HEK293 (cell line): Measurements from ENCODE around the gene OPA3.

Source experiments
- CTCF ChIA-PET: fragments of 350-600 bp; formaldehyde crosslinking; extraction: SDS; loops from one replicate; lab custom pipeline; 2021; ENCODE audit warnings: antibody characterized with exemption; lab: Yijun Ruan, JAX
- POLR2A ChIA-PET: fragments of 300-600 bp; formaldehyde crosslinking; extraction: SDS; loops from one replicate; lab custom pipeline; 2020; ENCODE audit warnings: antibody characterized with exemption, inconsistent platforms; lab: Yijun Ruan, JAX
- H3K27ac ChIP-seq: fragments of 200-500 bp; sonication (Bioruptor generic); 2 replicates; pipeline ENCODE4 v1.5.1; 2014; ENCODE audit warnings: low read depth, low read length, control low read depth, inconsistent platforms; ENCODE audit errors: extremely low read depth
- H3K36me3 ChIP-seq, 2 experiments: fragments of 200-500 bp in 1 of 2; sonication (Bioruptor generic) in 1 of 2; 1 replicate in 1 of 2; 2 replicates in 1 of 2; pipeline ENCODE4 v1.5.1; 2014 to 2017; ENCODE audit warnings: inconsistent platforms in 2 of 2, low read length in 2 of 2; ENCODE audit not compliant: control insufficient read depth in 2 of 2, insufficient read depth in 1 of 2
- H3K4me1 ChIP-seq: fragments of 200-500 bp; sonication (Bioruptor generic); 2 replicates; pipeline ENCODE4 v1.5.1; 2014; ENCODE audit warnings: mild to moderate bottlenecking, low read length, inconsistent platforms; ENCODE audit not compliant: control insufficient read depth, insufficient read depth
- H3K4me3 ChIP-seq: 2 replicates; pipeline ENCODE4 v1.5.1; 2011; ENCODE audit warnings: low read depth, mild to moderate bottlenecking, control low read depth, low read length, moderate library complexity
- H3K9me3 ChIP-seq: fragments of 200-500 bp; sonication (Bioruptor generic); 2 replicates; pipeline ENCODE4 v1.5.1; 2014; ENCODE audit warnings: low read depth, low read length, inconsistent platforms; ENCODE audit not compliant: control insufficient read depth, insufficient read depth
- BCL11A ChIP-seq: fragments of 450-650 bp; formaldehyde crosslinking; IDR thresholded peaks from 2 replicates; pipeline ENCODE4 v1.5.1; 2016; ENCODE audit warnings: low read depth, missing biosample characterization, missing genetic modification characterization
- FEZF1 ChIP-seq: fragments of 450-650 bp; formaldehyde crosslinking; IDR thresholded peaks from 2 replicates; pipeline ENCODE4 v1.5.1; 2016; ENCODE audit warnings: missing biosample characterization, missing genetic modification characterization
- HOXA7 ChIP-seq: sonication (generic); formaldehyde crosslinking; IDR thresholded peaks from 2 replicates; pipeline ENCODE4 v1.8.1; 2022; ENCODE audit warnings: missing genetic modification reagents, borderline replicate concordance
- KLF16 ChIP-seq: fragments of 450-650 bp; formaldehyde crosslinking; IDR thresholded peaks from 2 replicates; pipeline ENCODE4 v1.5.1; 2017; ENCODE audit warnings: missing biosample characterization, missing genetic modification characterization
- KLF9 ChIP-seq: fragments of 450-650 bp; formaldehyde crosslinking; IDR thresholded peaks from 2 replicates; pipeline ENCODE4 v1.5.1; 2016; ENCODE audit warnings: missing biosample characterization, missing genetic modification characterization, low read depth
- SCRT2 ChIP-seq: fragments of 450-650 bp; formaldehyde crosslinking; IDR thresholded peaks from 2 replicates; pipeline ENCODE4 v1.5.1; 2016; ENCODE audit warnings: missing biosample characterization, missing genetic modification characterization
- ZBTB17 ChIP-seq: fragments of 450-650 bp; formaldehyde crosslinking; IDR thresholded peaks from 2 replicates; pipeline ENCODE4 v1.5.1; 2016; ENCODE audit warnings: missing biosample characterization, missing genetic modification characterization
- ZBTB20 ChIP-seq: fragments of 450-650 bp; formaldehyde crosslinking; IDR thresholded peaks from 2 replicates; pipeline ENCODE4 v1.5.1; 2016; ENCODE audit warnings: missing biosample characterization, missing genetic modification characterization
- ZEB2 ChIP-seq: fragments of 450-650 bp; formaldehyde crosslinking; IDR thresholded peaks from 2 replicates; pipeline ENCODE4 v1.5.1; 2016; ENCODE audit warnings: missing biosample characterization, missing genetic modification characterization
- ZNF10 ChIP-seq: fragments of 450-650 bp; formaldehyde crosslinking; IDR thresholded peaks from 2 replicates; pipeline ENCODE4 v1.5.1; 2017; ENCODE audit warnings: missing biosample characterization, missing genetic modification characterization
- ZNF211 ChIP-seq: fragments of 450-650 bp; formaldehyde crosslinking; IDR thresholded peaks from 2 replicates; pipeline ENCODE4 v1.5.1; 2016; ENCODE audit warnings: low read depth, missing biosample characterization, missing genetic modification characterization
- ZNF214 ChIP-seq: fragments of 450-650 bp; formaldehyde crosslinking; IDR thresholded peaks from 2 replicates; pipeline ENCODE4 v1.5.1; 2017; ENCODE audit warnings: missing biosample characterization, mild to moderate bottlenecking, missing genetic modification characterization, borderline replicate concordance
- ZNF223 ChIP-seq: fragments of 450-650 bp; formaldehyde crosslinking; IDR thresholded peaks from 2 replicates; pipeline ENCODE4 v1.5.1; 2016; ENCODE audit warnings: missing biosample characterization, missing genetic modification characterization
- ZNF324 ChIP-seq: fragments of 450-650 bp; formaldehyde crosslinking; IDR thresholded peaks from 2 replicates; pipeline ENCODE4 v1.5.1; 2016; ENCODE audit warnings: missing biosample characterization, missing genetic modification characterization
- ZNF341 ChIP-seq: fragments of 450-650 bp; formaldehyde crosslinking; IDR thresholded peaks from 2 replicates; pipeline ENCODE4; 2016; ENCODE audit warnings: low read depth, missing biosample characterization, missing genetic modification characterization
- ZNF501 ChIP-seq: fragments of 450-650 bp; formaldehyde crosslinking; IDR thresholded peaks from 2 replicates; pipeline ENCODE4 v1.5.1; 2016; ENCODE audit warnings: missing biosample characterization, missing genetic modification characterization
- ZNF510 ChIP-seq: fragments of 450-650 bp; formaldehyde crosslinking; IDR thresholded peaks from 2 replicates; pipeline ENCODE4 v1.5.1; 2018; ENCODE audit warnings: mild to moderate bottlenecking, missing genetic modification characterization, missing biosample characterization; ENCODE audit not compliant: insufficient replicate concordance
- ZNF514 ChIP-seq: fragments of 450-650 bp; formaldehyde crosslinking; IDR thresholded peaks from 2 replicates; pipeline ENCODE4 v1.5.1; 2016; ENCODE audit warnings: missing biosample characterization, missing genetic modification characterization
- ZNF555 ChIP-seq: fragments of 450-650 bp; formaldehyde crosslinking; conservative IDR thresholded peaks from 2 replicates; pipeline ENCODE4 v1.5.1; 2017; ENCODE audit warnings: missing biosample characterization, mild to moderate bottlenecking, missing genetic modification characterization, inconsistent platforms
- ZNF610 ChIP-seq: fragments of 450-650 bp; formaldehyde crosslinking; IDR thresholded peaks from 2 replicates; pipeline ENCODE4 v1.5.1; 2016; ENCODE audit warnings: missing biosample characterization, missing genetic modification characterization, borderline replicate concordance
- ZNF624 ChIP-seq: fragments of 450-650 bp; formaldehyde crosslinking; IDR thresholded peaks from 2 replicates; pipeline ENCODE4 v1.5.1; 2017; ENCODE audit warnings: missing biosample characterization, missing genetic modification characterization
- ZNF677 ChIP-seq: fragments of 450-650 bp; IDR thresholded peaks from 2 replicates; pipeline ENCODE4 v1.5.0; 2018; ENCODE audit warnings: missing biosample characterization, mild to moderate bottlenecking, missing genetic modification characterization, moderate library complexity
- ZNF768 ChIP-seq: fragments of 450-650 bp; formaldehyde crosslinking; IDR thresholded peaks from 2 replicates; pipeline ENCODE4 v1.5.1; 2018; ENCODE audit warnings: missing biosample characterization, mild to moderate bottlenecking, missing genetic modification characterization
- ZNF785 ChIP-seq: fragments of 450-650 bp; formaldehyde crosslinking; IDR thresholded peaks from 2 replicates; pipeline ENCODE4 v1.5.1; 2016; ENCODE audit warnings: missing biosample characterization, missing genetic modification characterization
- ZNF791 ChIP-seq: fragments of 450-650 bp; formaldehyde crosslinking; IDR thresholded peaks from 2 replicates; pipeline ENCODE4 v1.5.1; 2016; ENCODE audit warnings: missing biosample characterization, missing genetic modification characterization
- ZNF837 ChIP-seq: fragments of 450-650 bp; formaldehyde crosslinking; IDR thresholded peaks from 2 replicates; pipeline ENCODE4 v1.5.1; 2016; ENCODE audit warnings: missing biosample characterization, missing genetic modification characterization
- ZSCAN23 ChIP-seq: fragments of 450-650 bp; formaldehyde crosslinking; IDR thresholded peaks from 2 replicates; pipeline ENCODE4 v1.5.1; 2016; ENCODE audit warnings: missing biosample characterization, missing genetic modification characterization
- TF ChIP-seq, protein P1 (sequence below): fragments of 450-650 bp; formaldehyde crosslinking; IDR thresholded peaks from 2 replicates; pipeline ENCODE4 v1.5.1; 2017; ENCODE audit warnings: missing biosample characterization, missing genetic modification characterization
- TF ChIP-seq, protein P2 (sequence below): fragments of 450-650 bp; formaldehyde crosslinking; IDR thresholded peaks from 2 replicates; pipeline ENCODE4 v1.5.1; 2016; ENCODE audit warnings: missing biosample characterization, missing genetic modification characterization
- TF ChIP-seq, protein P3 (sequence below): fragments of 450-650 bp; formaldehyde crosslinking; IDR thresholded peaks from 2 replicates; pipeline ENCODE4 v1.5.1; 2016; ENCODE audit warnings: missing biosample characterization, missing genetic modification characterization
- TF ChIP-seq, protein P4 (sequence below): fragments of 450-650 bp; formaldehyde crosslinking; IDR thresholded peaks from 2 replicates; pipeline ENCODE4 v1.5.1; 2016; ENCODE audit warnings: missing biosample characterization, missing genetic modification characterization

OPA3 gene

DNA sequence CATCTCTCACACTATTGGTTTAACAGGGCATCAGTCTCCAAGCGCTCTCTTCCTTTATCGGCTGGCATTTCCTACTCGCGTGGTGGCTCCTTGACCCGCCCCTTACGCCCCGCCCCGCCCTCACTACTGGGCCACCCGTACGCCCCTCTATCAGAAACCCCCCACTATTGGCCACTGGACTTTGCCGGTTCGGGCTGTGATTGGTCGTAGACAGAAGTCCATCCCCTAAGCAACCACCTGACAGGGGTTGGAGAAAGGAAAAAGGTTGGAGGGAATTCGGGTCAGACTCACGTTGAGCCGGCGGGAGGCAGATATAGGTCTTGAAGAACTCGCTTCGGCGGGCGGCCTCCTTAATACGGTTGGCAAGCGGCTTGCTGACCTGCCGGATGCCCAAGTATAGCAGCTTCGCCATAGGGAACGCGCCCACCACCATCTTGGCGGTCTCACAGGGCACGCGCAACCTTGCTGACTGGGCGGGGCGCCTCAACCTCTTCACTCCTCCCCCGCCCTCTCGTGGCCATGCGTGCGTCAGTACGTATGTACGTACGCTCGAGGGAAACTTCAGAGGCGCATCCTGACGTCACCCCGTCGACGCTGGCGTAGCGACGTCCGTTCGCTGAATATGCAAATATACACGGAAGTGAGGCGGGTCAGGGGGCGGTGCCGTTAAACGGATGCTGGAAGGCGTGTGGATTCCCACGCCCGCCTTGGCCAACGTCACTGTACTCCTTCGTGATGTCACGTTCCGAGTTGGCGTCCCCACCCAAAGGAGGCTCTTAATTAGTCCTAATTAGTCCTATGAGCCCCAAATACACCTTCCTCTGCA is at the start of gene OPA3:
OPA3 (minus strand) TSS at position 471 of the 826 bp plus-strand sequence; CDS start at position 433, 38 bp downstream.
- H3K4me1 ChIP-seq = peaks cover 4% of the 10 kb centered on the region
- H3K27ac ChIP-seq = peak within 1 kb of the TSS; percentile 74
- peak within 1 kb of the TSS; percentile 85 for H3K4me3 ChIP-seq
- H3K9me3 ChIP-seq = no peaks in the 10 kb centered on the region
- CTCF ChIA-PET = interaction anchor here (0.6 to 2.4 kb wide), 8 partner anchors 9 to 106 kb away, joined by 3 to 10 read pairs (median 4); no protein-coding TSS in a partner anchor
- peaks cover 0 to 7% of the 10 kb centered on the region in 2 experiments; a peak in 1 of 3 replicates for H3K36me3 ChIP-seq
- POLR2A ChIA-PET = interaction anchor here (0.6 to 1.5 kb wide), 18 partner anchors 9 to 307 kb away, joined by 3 to 22 read pairs (median 4); partner anchors contain the start of genes QPCTL, SIX5 and SYMPK
- TF ChIP-seq ZNF501 (tag by site-specific recombination) = no peak; the same call in 1 of the 2 replicates
- TF ChIP-seq HOXA7 (CRISPR knock-in tag) = no peak
- no peak for TF ChIP-seq ZSCAN23 (tag by site-specific recombination)
- no peak for TF ChIP-seq ZNF610 (tag by site-specific recombination)
- peak; percentile 90 for TF ChIP-seq KLF9 (tag by site-specific recombination)
- TF ChIP-seq ZNF324 (tag by site-specific recombination) = no peak
- no peak for TF ChIP-seq FEZF1 (tag by site-specific recombination)
- TF ChIP-seq ZNF214 (tag by site-specific recombination) = no peak
- TF ChIP-seq, protein P1, sequence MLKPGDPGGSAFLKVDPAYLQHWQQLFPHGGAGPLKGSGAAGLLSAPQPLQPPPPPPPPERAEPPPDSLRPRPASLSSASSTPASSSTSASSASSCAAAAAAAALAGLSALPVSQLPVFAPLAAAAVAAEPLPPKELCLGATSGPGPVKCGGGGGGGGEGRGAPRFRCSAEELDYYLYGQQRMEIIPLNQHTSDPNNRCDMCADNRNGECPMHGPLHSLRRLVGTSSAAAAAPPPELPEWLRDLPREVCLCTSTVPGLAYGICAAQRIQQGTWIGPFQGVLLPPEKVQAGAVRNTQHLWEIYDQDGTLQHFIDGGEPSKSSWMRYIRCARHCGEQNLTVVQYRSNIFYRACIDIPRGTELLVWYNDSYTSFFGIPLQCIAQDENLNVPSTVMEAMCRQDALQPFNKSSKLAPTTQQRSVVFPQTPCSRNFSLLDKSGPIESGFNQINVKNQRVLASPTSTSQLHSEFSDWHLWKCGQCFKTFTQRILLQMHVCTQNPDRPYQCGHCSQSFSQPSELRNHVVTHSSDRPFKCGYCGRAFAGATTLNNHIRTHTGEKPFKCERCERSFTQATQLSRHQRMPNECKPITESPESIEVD (tag by site-specific recombination) = no peak
- TF ChIP-seq ZEB2 = no peak
- TF ChIP-seq ZNF341 (tag by site-specific recombination) = no peak
- peak; percentile 52; the same call in 1 of the 2 replicates for TF ChIP-seq KLF16 (tag by site-specific recombination)
- TF ChIP-seq ZNF223 (tag by site-specific recombination) = no peak
- TF ChIP-seq ZNF837 (tag by site-specific recombination) = no peak
- TF ChIP-seq, protein P2, sequence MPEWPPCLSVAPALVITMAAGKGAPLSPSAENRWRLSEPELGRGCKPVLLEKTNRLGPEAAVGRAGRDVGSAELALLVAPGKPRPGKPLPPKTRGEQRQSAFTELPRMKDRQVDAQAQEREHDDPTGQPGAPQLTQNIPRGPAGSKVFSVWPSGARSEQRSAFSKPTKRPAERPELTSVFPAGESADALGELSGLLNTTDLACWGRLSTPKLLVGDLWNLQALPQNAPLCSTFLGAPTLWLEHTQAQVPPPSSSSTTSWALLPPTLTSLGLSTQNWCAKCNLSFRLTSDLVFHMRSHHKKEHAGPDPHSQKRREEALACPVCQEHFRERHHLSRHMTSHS = no peak
- TF ChIP-seq ZNF211 (tag by site-specific recombination) = no peak
- TF ChIP-seq ZNF785 (tag by site-specific recombination) = no peak
- no peak for TF ChIP-seq ZNF555 (tag by site-specific recombination)
- no peak for TF ChIP-seq ZBTB20
- TF ChIP-seq ZNF624 (tag by site-specific recombination) = no peak
- TF ChIP-seq, protein P3, sequence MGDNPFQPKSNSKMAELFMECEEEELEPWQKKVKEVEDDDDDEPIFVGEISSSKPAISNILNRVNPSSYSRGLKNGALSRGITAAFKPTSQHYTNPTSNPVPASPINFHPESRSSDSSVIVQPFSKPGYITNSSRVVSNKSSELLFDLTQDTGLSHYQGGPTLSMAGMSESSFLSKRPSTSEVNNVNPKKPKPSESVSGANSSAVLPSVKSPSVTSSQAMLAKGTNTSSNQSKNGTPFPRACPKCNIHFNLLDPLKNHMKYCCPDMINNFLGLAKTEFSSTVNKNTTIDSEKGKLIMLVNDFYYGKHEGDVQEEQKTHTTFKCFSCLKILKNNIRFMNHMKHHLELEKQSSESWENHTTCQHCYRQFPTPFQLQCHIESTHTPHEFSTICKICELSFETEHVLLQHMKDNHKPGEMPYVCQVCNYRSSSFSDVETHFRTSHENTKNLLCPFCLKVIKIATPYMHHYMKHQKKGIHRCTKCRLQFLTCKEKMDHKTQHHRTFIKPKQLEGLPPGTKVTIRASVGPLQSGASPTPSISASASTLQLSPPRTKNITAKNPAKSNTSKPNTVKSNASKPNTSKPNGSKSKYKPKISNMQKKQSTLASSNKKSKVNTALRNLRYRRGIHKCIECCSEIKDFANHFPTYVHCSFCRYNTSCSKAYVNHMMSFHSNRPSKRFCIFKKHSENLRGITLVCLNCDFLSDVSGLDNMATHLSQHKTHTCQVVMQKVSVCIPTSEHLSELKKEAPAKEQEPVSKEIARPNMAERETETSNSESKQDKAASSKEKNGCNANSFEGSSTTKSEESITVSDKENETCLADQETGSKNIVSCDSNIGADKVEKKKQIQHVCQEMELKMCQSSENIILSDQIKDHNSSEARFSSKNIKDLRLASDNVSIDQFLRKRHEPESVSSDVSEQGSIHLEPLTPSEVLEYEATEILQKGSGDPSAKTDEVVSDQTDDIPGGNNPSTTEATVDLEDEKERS (tag by site-specific recombination) = no peak
- TF ChIP-seq ZNF791 (tag by site-specific recombination) = no peak
- TF ChIP-seq BCL11A (tag by site-specific recombination) = no peak
- TF ChIP-seq, protein P4, sequence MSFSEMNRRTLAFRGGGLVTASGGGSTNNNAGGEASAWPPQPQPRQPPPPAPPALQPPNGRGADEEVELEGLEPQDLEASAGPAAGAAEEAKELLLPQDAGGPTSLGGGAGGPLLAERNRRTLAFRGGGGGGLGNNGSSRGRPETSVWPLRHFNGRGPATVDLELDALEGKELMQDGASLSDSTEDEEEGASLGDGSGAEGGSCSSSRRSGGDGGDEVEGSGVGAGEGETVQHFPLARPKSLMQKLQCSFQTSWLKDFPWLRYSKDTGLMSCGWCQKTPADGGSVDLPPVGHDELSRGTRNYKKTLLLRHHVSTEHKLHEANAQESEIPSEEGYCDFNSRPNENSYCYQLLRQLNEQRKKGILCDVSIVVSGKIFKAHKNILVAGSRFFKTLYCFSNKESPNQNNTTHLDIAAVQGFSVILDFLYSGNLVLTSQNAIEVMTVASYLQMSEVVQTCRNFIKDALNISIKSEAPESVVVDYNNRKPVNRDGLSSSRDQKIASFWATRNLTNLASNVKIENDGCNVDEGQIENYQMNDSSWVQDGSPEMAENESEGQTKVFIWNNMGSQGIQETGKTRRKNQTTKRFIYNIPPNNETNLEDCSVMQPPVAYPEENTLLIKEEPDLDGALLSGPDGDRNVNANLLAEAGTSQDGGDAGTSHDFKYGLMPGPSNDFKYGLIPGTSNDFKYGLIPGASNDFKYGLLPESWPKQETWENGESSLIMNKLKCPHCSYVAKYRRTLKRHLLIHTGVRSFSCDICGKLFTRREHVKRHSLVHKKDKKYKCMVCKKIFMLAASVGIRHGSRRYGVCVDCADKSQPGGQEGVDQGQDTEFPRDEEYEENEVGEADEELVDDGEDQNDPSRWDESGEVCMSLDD (tag by site-specific recombination) = 0 out of 2 replicates have a peak, but pooled peaks have one; percentile 1
- no peak for TF ChIP-seq ZNF514
- TF ChIP-seq ZNF768 (tag by site-specific recombination) = no peak
- TF ChIP-seq ZNF510 (tag by site-specific recombination) = no peak
- TF ChIP-seq ZNF10 = no peak
- peak; percentile 88 for TF ChIP-seq SCRT2 (tag by site-specific recombination)
- no peak for TF ChIP-seq ZNF677 (tag by site-specific recombination)
- TF ChIP-seq ZBTB17 = peak; percentile 75
